K562 (cell line): ENCODE measurements around the gene PAM.

Source experiments
- CTCF ChIP-seq, 3 experiments: IDR thresholded peaks in 2 of 3; conservative IDR thresholded peaks in 1 of 3; 2 replicates each; pipeline ENCODE4 v1.5.1; 2011 to 2012; ENCODE audit warnings: low read length in 3 of 3, mild to moderate bottlenecking in 3 of 3, control low read depth in 2 of 3, improper control_type of control experiment in 1 of 3, inconsistent platforms in 1 of 3, low read depth in 1 of 3, mixed read lengths in 1 of 3, moderate library complexity in 1 of 3; ENCODE audit not compliant: insufficient read depth in 2 of 3
- JUND ChIP-seq, 2 experiments: IDR thresholded peaks; 2 replicates in 1 of 2; 3 replicates in 1 of 2; pipeline ENCODE4 v1.6.1; 2011; ENCODE audit warnings: borderline replicate concordance in 2 of 2, low read depth in 2 of 2, low read length in 2 of 2, improper control_type of control experiment in 1 of 2, missing biosample characterization in 1 of 2, missing genetic modification characterization in 1 of 2, missing genetic modification reagents in 1 of 2
- PHTF2 ChIP-seq: fragments of 250-450 bp; sonication (Bioruptor Pico); IDR thresholded peaks from 2 replicates; pipeline ENCODE4 v1.5.0; 2021; ENCODE audit warnings: mild to moderate bottlenecking
- POLR2H ChIP-seq: IDR thresholded peaks from 2 replicates; pipeline ENCODE4 v1.6.1; 2016; ENCODE audit warnings: missing genetic modification characterization, low read depth, mild to moderate bottlenecking, control low read depth, missing compliant biosample characterization, moderate library complexity
- ZFP1 ChIP-seq: fragments of 450-650 bp; formaldehyde crosslinking; IDR thresholded peaks from 2 replicates; pipeline ENCODE4 v1.4.0; 2020; ENCODE audit warnings: mild to moderate bottlenecking, mixed read lengths
- ZNF347 ChIP-seq: fragments of 450-650 bp; formaldehyde crosslinking; IDR thresholded peaks from 2 replicates; pipeline ENCODE4 v1.4.0; 2020; ENCODE audit warnings: low read depth, mild to moderate bottlenecking, moderate library complexity

GRCh38 chr5:102841021-102841420, 85.9 kb downstream of the PAM start:
- TF ChIP-seq PHTF2 (CRISPR knock-in tag) (no peak), ZNF347 (CRISPR knock-in tag) (no peak), JUND (IDR thresholded peaks at IDR 0.05; ENCODE audit: borderline replicate concordance, low read depth, low read length) (no peak), JUND (tag; IDR thresholded peaks at IDR 0.05; ENCODE audit: borderline replicate concordance, low read depth, low read length) (no peak), ZFP1 (no peak), CTCF (IDR thresholded peaks at IDR 0.05 in 2 of 3, conservative IDR thresholded peaks at IDR 0.05 in 1 of 3; ENCODE audit: insufficient read depth in 2 of 3, low read depth in 1 of 3, low read length in 3 of 3) (no peak), POLR2H (tag) (no peak)
